WERI-Rb-1 (cell line): Measurements from ENCODE around the gene TMEM138.

ENCODE experiments used
- DNase-seq: peaks from one replicate; pipeline ENCODE4 v3.0.0-alpha.2; 2020
- H3K27ac ChIP-seq: fragments of 250-450 bp; sonication (Bioruptor Pico); 2 replicates; pipeline ENCODE4 v1.5.1; 2020; ENCODE audit warnings: mild to moderate bottlenecking, moderate library complexity
- H3K27me3 ChIP-seq: fragments of 250-450 bp; sonication (Bioruptor Pico); 2 replicates; pipeline ENCODE4 v1.5.1; 2021; ENCODE audit warnings: mild to moderate bottlenecking, low read depth, moderate library complexity; ENCODE audit not compliant: insufficient read depth, severe bottlenecking
- H3K36me3 ChIP-seq: fragments of 250-450 bp; sonication (Bioruptor Pico); 2 replicates; pipeline ENCODE4 v1.5.1; 2020; ENCODE audit warnings: mild to moderate bottlenecking, moderate library complexity
- H3K4me3 ChIP-seq: 2 replicates; pipeline ENCODE4 v1.5.1; 2011; ENCODE audit warnings: low read depth, mild to moderate bottlenecking, control low read depth, low read length
- H3K9me3 ChIP-seq: fragments of 250-450 bp; sonication (Bioruptor Pico); 2 replicates; pipeline ENCODE4 v1.5.1; 2021; ENCODE audit warnings: mild to moderate bottlenecking, moderate library complexity; ENCODE audit not compliant: severe bottlenecking
- TF ChIP-seq, protein P1 (sequence below): IDR thresholded peaks from 2 replicates; pipeline ENCODE4 v1.5.1; 2011; ENCODE audit warnings: low read depth, mild to moderate bottlenecking, control low read depth, inconsistent platforms, low read length

Gene TMEM138

DNA sequence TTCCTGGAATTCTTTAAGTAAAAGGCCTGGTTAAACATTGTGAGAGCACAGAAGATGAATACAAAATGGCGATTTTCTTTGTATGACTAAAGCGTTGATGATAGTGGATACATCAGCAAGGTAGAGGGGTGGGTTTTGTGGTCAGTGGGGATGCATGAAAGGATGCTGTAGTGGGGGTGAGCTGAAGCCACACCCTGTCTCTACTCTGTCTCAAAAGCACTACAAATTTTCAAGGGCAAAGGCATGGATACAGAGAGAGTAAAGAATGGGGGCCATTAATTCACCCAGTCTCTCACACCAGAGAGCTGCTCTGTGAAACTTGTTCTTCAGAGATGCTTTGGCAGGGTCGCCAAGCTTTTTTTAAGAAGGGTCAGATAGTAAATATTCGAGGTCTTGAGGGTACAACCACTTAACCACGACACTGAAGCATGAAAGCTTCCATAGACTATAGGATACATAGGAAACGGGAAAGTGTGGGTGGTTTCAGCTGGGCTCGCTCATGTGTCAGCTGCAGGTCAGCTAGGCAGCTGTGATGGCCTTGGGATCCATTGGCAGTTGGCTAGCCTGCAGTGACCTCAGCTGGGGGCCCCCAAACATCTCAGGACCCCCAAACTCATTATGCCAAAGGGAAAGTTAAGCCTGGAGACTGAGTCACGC, 8.3 kb downstream of the TMEM138 start:
- H3K36me3 ChIP-seq: peaks cover 84% of the 10 kb centered on the region
- TF ChIP-seq, protein P1, sequence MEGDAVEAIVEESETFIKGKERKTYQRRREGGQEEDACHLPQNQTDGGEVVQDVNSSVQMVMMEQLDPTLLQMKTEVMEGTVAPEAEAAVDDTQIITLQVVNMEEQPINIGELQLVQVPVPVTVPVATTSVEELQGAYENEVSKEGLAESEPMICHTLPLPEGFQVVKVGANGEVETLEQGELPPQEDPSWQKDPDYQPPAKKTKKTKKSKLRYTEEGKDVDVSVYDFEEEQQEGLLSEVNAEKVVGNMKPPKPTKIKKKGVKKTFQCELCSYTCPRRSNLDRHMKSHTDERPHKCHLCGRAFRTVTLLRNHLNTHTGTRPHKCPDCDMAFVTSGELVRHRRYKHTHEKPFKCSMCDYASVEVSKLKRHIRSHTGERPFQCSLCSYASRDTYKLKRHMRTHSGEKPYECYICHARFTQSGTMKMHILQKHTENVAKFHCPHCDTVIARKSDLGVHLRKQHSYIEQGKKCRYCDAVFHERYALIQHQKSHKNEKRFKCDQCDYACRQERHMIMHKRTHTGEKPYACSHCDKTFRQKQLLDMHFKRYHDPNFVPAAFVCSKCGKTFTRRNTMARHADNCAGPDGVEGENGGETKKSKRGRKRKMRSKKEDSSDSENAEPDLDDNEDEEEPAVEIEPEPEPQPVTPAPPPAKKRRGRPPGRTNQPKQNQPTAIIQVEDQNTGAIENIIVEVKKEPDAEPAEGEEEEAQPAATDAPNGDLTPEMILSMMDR: no peak
- peaks cover 16% of the 10 kb centered on the region for H3K9me3 ChIP-seq
- H3K4me3 ChIP-seq: no peak overlapping the region
- DNase-seq: no peak
- no peaks in the 10 kb centered on the region for H3K27me3 ChIP-seq
- no peak overlapping the region for H3K27ac ChIP-seq

DNA sequence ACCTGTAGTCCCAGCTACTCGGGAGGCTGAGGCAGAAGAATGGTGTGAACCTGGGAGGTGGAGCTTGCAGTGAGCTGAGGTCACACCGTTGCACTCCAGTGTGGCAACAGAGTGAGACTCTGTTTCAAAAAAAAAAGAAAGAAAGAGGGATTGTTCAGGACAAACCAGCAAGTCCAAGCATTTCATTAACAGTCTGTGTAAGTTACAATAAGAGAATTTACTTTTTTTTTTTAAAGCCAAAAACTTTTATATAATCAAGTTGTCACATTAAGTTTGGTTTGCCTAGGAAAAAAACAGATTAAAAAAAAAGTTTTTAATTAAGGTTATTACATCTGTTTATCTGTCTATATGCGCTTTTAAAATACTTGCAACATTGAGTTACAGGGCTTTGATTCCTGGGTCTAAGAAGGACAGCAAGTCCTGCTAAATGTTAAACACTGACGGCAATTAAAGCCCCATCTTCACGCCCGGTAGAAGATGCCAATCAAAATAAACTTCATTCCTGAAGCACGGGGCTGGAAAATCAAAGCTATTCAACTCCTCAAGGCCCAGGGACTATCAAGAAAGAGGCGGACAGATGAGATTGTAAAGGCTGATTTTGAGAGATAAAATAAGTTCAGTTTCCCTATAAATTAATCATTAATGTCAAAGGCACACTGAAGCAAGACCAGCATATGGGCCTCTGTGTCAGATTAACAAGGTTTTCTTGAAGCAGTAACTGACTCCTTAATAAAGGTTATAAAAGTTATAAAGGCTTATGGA, 10.7 kb downstream of the TMEM138 start:
- Histone ChIP-seq H3K36me3 (peaks cover 67% of the 10 kb centered on the region), H3K4me3 (no peak overlapping the region), H3K9me3 (peaks cover 16% of the 10 kb centered on the region), H3K27ac (no peak overlapping the region), H3K27me3 (no peaks in the 10 kb centered on the region)
- no peak for DNase-seq
- TF ChIP-seq, protein P1: no peak

- H3K36me3 ChIP-seq: peaks cover 38% of the 10 kb centered on the region
- no peak for DNase-seq
- H3K4me3 ChIP-seq: no peak overlapping the region
- TF ChIP-seq, protein P1: no peak
- peaks cover 16% of the 10 kb centered on the region for H3K9me3 ChIP-seq
- no peaks in the 10 kb centered on the region for H3K27me3 ChIP-seq
- H3K27ac ChIP-seq: no peak overlapping the region
Measured at GRCh38 chr11:61375761-61376108, 13.6 kb downstream of the TMEM138 start.

GRCh38 chr11:61377461-61378160, 15.4 kb downstream of the TMEM138 start:
- TF ChIP-seq, protein P1: no peak
- H3K4me3 ChIP-seq: no peak overlapping the region
- peaks cover 26% of the 10 kb centered on the region for H3K36me3 ChIP-seq
- DNase-seq: no peak
- no peak overlapping the region for H3K27ac ChIP-seq
- peaks cover 9% of the 10 kb centered on the region for H3K9me3 ChIP-seq
- H3K27me3 ChIP-seq: no peaks in the 10 kb centered on the region

DNA sequence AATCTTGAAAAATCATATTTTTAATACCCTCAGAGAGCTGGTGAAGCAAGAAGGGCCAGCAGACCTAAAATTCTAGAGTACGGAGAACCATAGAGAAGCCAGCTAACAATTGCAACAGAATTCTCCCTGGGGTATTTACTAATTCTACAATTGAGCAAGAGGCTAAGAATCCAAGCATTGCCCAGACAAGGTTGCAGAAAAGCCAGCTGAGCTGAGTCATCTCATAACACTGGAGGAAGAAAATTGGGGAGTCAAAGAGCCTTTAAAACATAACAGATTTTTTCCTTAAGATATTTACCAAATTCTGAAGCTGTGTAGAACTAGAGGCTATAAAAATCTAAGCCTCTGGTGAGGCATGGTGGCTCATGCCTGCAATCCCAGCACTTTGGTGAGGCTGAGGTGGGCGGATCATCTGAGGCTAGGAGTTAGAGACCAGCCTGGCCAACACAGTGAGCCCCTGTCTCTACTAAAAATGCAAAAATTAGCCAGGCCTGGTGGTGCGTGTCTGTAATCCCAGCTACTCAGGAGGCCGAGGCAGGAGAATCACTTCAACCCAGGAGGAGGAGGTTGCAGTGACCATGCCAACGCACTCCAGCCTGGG, 16.6 kb downstream of the TMEM138 start:
- Histone ChIP-seq H3K36me3 (peaks cover 17% of the 10 kb centered on the region), H3K9me3 (peaks cover 2% of the 10 kb centered on the region), H3K27ac (no peak overlapping the region), H3K4me3 (no peak overlapping the region), H3K27me3 (no peaks in the 10 kb centered on the region)
- TF ChIP-seq, protein P1: no peak
- no peak for DNase-seq
